H9 (cell line): ENCODE data around the gene RND3. TPM values are rescaled to one million over a fixed set of nuclear protein-coding genes. Genes with fewer than 3 reads are reported as not detected.

Source experiments
- DNase-seq: peaks from one replicate; pipeline ENCODE4 v3.0.0-alpha.2; 2017
- H2AFZ ChIP-seq: one replicate; pipeline ENCODE4 v1.6.1; 2013; ENCODE audit warnings: mild to moderate bottlenecking, low read length, control low read depth, moderate library complexity
- H2AK5ac ChIP-seq: 2 replicates; pipeline ENCODE4 v1.6.1; 2013; ENCODE audit warnings: low read length, control low read depth, mixed read lengths; ENCODE audit not compliant: insufficient read length
- H2BK120ac ChIP-seq: one replicate; pipeline ENCODE4 v1.6.1; 2013; ENCODE audit warnings: low read depth, mild to moderate bottlenecking, low read length, control low read depth, inconsistent platforms; ENCODE audit not compliant: poor library complexity, severe bottlenecking
- H2BK12ac ChIP-seq: 2 replicates; pipeline ENCODE4 v1.6.1; 2013; ENCODE audit warnings: low read length, control low read depth, mixed read lengths, low read depth; ENCODE audit not compliant: insufficient read length
- H2BK15ac ChIP-seq: 2 replicates; pipeline ENCODE4 v1.6.1; 2013; ENCODE audit warnings: low read depth, low read length, control low read depth
- H2BK20ac ChIP-seq: one replicate; pipeline ENCODE4 v1.6.1; 2013; ENCODE audit warnings: low read depth, mild to moderate bottlenecking, low read length, control low read depth, inconsistent platforms; ENCODE audit not compliant: poor library complexity, severe bottlenecking
- H2BK5ac ChIP-seq: 2 replicates; pipeline ENCODE4 v1.6.1; 2013; ENCODE audit warnings: low read length, control low read depth, mixed read lengths; ENCODE audit not compliant: insufficient read length
- H3K14ac ChIP-seq: 2 replicates; pipeline ENCODE4 v1.6.1; 2013; ENCODE audit warnings: low read length, control low read depth; ENCODE audit not compliant: insufficient read depth
- H3K18ac ChIP-seq: 2 replicates; pipeline ENCODE4 v1.6.1; 2013; ENCODE audit warnings: low read depth, mild to moderate bottlenecking, mixed read lengths, low read length, control low read depth; ENCODE audit not compliant: insufficient read length
- H3K23ac ChIP-seq: 2 replicates; pipeline ENCODE4 v1.6.1; 2013; ENCODE audit warnings: low read length, control low read depth, mixed read lengths, low read depth; ENCODE audit not compliant: insufficient read length
- H3K23me2 ChIP-seq: 2 replicates; pipeline ENCODE4 v1.6.1; 2013; ENCODE audit warnings: low read depth, mild to moderate bottlenecking, mixed read lengths, low read length, control low read depth; ENCODE audit not compliant: insufficient read length, poor library complexity, severe bottlenecking
- H3K27ac ChIP-seq: 2 replicates; pipeline ENCODE4 v1.5.1; 2013; ENCODE audit warnings: low read length, control low read depth, mixed read lengths, low read depth; ENCODE audit not compliant: insufficient read length
- H3K27me3 ChIP-seq: 2 replicates; pipeline ENCODE4 v1.6.1; 2013; ENCODE audit warnings: low read length, control low read depth, inconsistent platforms; ENCODE audit not compliant: insufficient read depth
- H3K4ac ChIP-seq: 2 replicates; pipeline ENCODE4 v1.6.1; 2013; ENCODE audit warnings: low read depth, mild to moderate bottlenecking, control low read depth, inconsistent platforms, low read length, moderate library complexity
- H3K4me1 ChIP-seq: 2 replicates; pipeline ENCODE4 v1.6.1; 2013; ENCODE audit warnings: low read length, control low read depth, inconsistent platforms; ENCODE audit not compliant: insufficient read depth
- H3K4me2 ChIP-seq: 2 replicates; pipeline ENCODE4 v1.6.1; 2013; ENCODE audit warnings: low read length, control low read depth, mixed read lengths; ENCODE audit not compliant: insufficient read length, insufficient read depth
- H3K56ac ChIP-seq: 2 replicates; pipeline ENCODE4 v1.6.1; 2013; ENCODE audit warnings: low read depth, mild to moderate bottlenecking, mixed read lengths, low read length, control low read depth; ENCODE audit not compliant: insufficient read length
- H3K79me1 ChIP-seq: 2 replicates; pipeline ENCODE4 v1.6.1; 2013; ENCODE audit warnings: low read depth, mild to moderate bottlenecking, moderate library complexity, low read length, control low read depth, inconsistent platforms; ENCODE audit not compliant: insufficient read depth, poor library complexity, severe bottlenecking
- H3K79me2 ChIP-seq: 2 replicates; pipeline ENCODE4 v1.6.1; 2013; ENCODE audit warnings: low read length, control low read depth, inconsistent platforms; ENCODE audit not compliant: insufficient read depth
- H3K9ac ChIP-seq: 2 replicates; pipeline ENCODE4 v1.6.1; 2013; ENCODE audit warnings: low read length, control low read depth, mixed read lengths; ENCODE audit not compliant: insufficient read length; ENCODE audit errors: extremely low read depth
- H3K9me3 ChIP-seq: one replicate; pipeline ENCODE4 v1.6.1; 2013; ENCODE audit warnings: low read depth, low read length, inconsistent platforms; ENCODE audit not compliant: control insufficient read depth
- H3T11ph ChIP-seq: one replicate; pipeline ENCODE4 v1.6.1; 2013; ENCODE audit warnings: mild to moderate bottlenecking, low read length, control low read depth, inconsistent platforms
- H4K20me1 ChIP-seq: one replicate; pipeline ENCODE4 v1.6.1; 2013; ENCODE audit not compliant: control insufficient read depth, insufficient read length, insufficient read depth
- H4K5ac ChIP-seq: 2 replicates; pipeline ENCODE4 v1.6.1; 2013; ENCODE audit warnings: low read depth, mild to moderate bottlenecking, mixed read lengths, low read length, control low read depth; ENCODE audit not compliant: insufficient read length
- H4K8ac ChIP-seq: replicated peaks from 2 replicates; pipeline ENCODE4 v1.6.1; 2013; ENCODE audit warnings: low read length, control low read depth, mixed read lengths, low read depth; ENCODE audit not compliant: insufficient read length
- H4K91ac ChIP-seq: 2 replicates; pipeline ENCODE4 v1.6.1; 2013; ENCODE audit warnings: low read depth, mild to moderate bottlenecking, moderate library complexity, mixed read lengths, low read length, control low read depth; ENCODE audit not compliant: insufficient read length
- H3K27ac Mint-ChIP-seq, 3 experiments: 2 replicates in 2 of 3; 3 replicates in 1 of 3; pipeline ENCODE4 v1.8.0; 2020 to 2021; ENCODE audit warnings: mixed read lengths in 3 of 3, mild to moderate bottlenecking in 1 of 3, moderate library complexity in 1 of 3
- H3K27me3 Mint-ChIP-seq: 2 replicates; pipeline ENCODE4 v1.8.0; 2021; ENCODE audit warnings: low read depth, mild to moderate bottlenecking, moderate library complexity, mixed read lengths
- H3K36me3 Mint-ChIP-seq, 3 experiments: 2 replicates in 2 of 3; 3 replicates in 1 of 3; pipeline ENCODE4 v1.8.0; 2020 to 2021; ENCODE audit warnings: low read depth in 3 of 3, mixed read lengths in 3 of 3; ENCODE audit not compliant: insufficient read depth in 1 of 3
- H3K4me1 Mint-ChIP-seq, 2 experiments: 2 replicates each; pipeline ENCODE4 v1.8.0; 2020; ENCODE audit warnings: mixed read lengths in 2 of 2
- H3K4me3 Mint-ChIP-seq, 2 experiments: 2 replicates in 1 of 2; 3 replicates in 1 of 2; pipeline ENCODE4 v1.8.0; 2020 to 2021; ENCODE audit warnings: mild to moderate bottlenecking in 2 of 2, mixed read lengths in 2 of 2, moderate library complexity in 1 of 2
- H3K9me3 Mint-ChIP-seq, 2 experiments: 2 replicates in 1 of 2; 3 replicates in 1 of 2; pipeline ENCODE4 v1.8.0; 2020; ENCODE audit warnings: mild to moderate bottlenecking in 2 of 2, mixed read lengths in 2 of 2, moderate library complexity in 1 of 2
- CTCF ChIP-seq: fragments of 200-600 bp; sonication (generic); conservative IDR thresholded peaks from 3 replicates; pipeline ENCODE4 v1.8.0; 2021; ENCODE audit warnings: antibody characterized with exemption, mild to moderate bottlenecking
- WGBS: extraction: QIAGEN DNeasy Blood & Tissue Kit; methylation state at CpG from one replicate; pipeline ENCODE4 v1.1.7; 2013; ENCODE audit warnings: missing lambda C conversion rate, low lambda C conversion rate, mixed read lengths; ENCODE audit not compliant: insufficient read length; ENCODE audit errors: extremely low coverage; 5-methylcytosine and 5-hydroxymethylcytosine counted together
- total RNA-seq: library from RNA; stranded (reverse); gene quantifications from 2 replicates; pipeline ENCODE4 v1.2.1, GENCODE V29; 2021

Gene RND3
- total RNA-seq, 1 experiment from 2014 or later: 62.6 TPM

- Histone ChIP-seq H3K56ac (no peak overlapping the region), H3K9ac (no peak overlapping the region), H4K91ac (no peak overlapping the region), H3K79me2 (no peaks in the 10 kb centered on the region), H3K18ac (no peak overlapping the region), H3K27ac (no peak overlapping the region), H3K27me3 (no peaks in the 10 kb centered on the region), H3K4ac (no peak overlapping the region), H3T11ph (no peak overlapping the region), H2BK12ac (no peak overlapping the region), H3K9me3 (no peaks in the 10 kb centered on the region), H3K4me1 (no peaks in the 10 kb centered on the region), H3K23me2 (no peaks in the 10 kb centered on the region), H2AK5ac (no peak overlapping the region), H4K20me1 (no peaks in the 10 kb centered on the region), H2BK120ac (no peak overlapping the region), H2AFZ (no peak overlapping the region), H3K4me2 (no peak overlapping the region), H3K79me1 (no peaks in the 10 kb centered on the region), H2BK20ac (no peak overlapping the region), H2BK5ac (no peak overlapping the region), H3K23ac (no peak overlapping the region), H4K8ac (no peak overlapping the region), H3K14ac (no peak overlapping the region), H2BK15ac (no peak overlapping the region), H4K5ac (no peak overlapping the region)
- DNase-seq: no peak
- H3K36me3 Mint-ChIP-seq: peaks cover 4 to 6% (median 6%) of the 10 kb centered on the region in 3 experiments
- peaks cover 5 to 6% of the 10 kb centered on the region in 2 experiments for H3K9me3 Mint-ChIP-seq
- no peaks in the 10 kb centered on the region for H3K4me1 Mint-ChIP-seq
- H3K4me3 Mint-ChIP-seq: no peak overlapping the region
- no peaks in the 10 kb centered on the region for H3K27me3 Mint-ChIP-seq
- no CpG with 5 or more reads among the region's 5 CpGs for WGBS
- no peak overlapping the region for H3K27ac Mint-ChIP-seq
- TF ChIP-seq CTCF: no peak
Observed at GRCh38 chr2:150517951-150518680, 30.6 kb upstream of the RND3 start.
